ENCODE measurements around the gene GSN. TPM values are rescaled to one million over a fixed set of nuclear protein-coding genes. Genes with fewer than 3 reads are reported as not detected.
A peak's percentile ranks its signal among the peaks of the same experiment; 100 is the strongest.

The GSN gene
- polyA plus RNA-seq, 1 experiment, result 421 TPM

DNA sequence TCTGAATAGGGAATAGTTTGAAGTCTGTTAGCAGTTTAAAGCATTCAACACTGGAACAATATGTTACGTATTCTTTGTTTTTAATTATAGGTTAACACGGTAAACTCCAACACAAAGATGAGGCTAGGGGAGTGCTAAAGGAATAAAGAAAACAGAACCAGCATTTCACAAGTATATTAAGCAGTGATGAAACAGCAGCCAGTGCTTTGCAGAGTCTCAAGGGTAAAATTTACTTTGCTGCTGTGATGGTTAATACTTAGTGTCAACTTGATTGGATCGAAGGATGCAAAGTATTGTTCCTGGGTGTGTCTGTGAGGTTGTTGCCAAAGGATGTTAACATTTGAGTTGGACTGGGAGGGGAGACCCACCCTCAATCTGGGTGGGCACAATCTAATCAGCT is 30.0 kb upstream of the GSN start:
- ChIA-PET CTCF (no interaction called here), POLR2A (no interaction called here)
- TF ChIP-seq, protein P1, sequence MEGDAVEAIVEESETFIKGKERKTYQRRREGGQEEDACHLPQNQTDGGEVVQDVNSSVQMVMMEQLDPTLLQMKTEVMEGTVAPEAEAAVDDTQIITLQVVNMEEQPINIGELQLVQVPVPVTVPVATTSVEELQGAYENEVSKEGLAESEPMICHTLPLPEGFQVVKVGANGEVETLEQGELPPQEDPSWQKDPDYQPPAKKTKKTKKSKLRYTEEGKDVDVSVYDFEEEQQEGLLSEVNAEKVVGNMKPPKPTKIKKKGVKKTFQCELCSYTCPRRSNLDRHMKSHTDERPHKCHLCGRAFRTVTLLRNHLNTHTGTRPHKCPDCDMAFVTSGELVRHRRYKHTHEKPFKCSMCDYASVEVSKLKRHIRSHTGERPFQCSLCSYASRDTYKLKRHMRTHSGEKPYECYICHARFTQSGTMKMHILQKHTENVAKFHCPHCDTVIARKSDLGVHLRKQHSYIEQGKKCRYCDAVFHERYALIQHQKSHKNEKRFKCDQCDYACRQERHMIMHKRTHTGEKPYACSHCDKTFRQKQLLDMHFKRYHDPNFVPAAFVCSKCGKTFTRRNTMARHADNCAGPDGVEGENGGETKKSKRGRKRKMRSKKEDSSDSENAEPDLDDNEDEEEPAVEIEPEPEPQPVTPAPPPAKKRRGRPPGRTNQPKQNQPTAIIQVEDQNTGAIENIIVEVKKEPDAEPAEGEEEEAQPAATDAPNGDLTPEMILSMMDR (IDR thresholded peaks at IDR 0.05; ENCODE audit: low read depth, low read length), result no peak
- Histone ChIP-seq H3K9me3 (ENCODE audit: control insufficient read depth, insufficient read depth, low read length) (no peaks in the 10 kb centered on the region), H3K27me3 (ENCODE audit: control insufficient read depth, insufficient read depth, low read length) (no peaks in the 10 kb centered on the region), H3K27ac (ENCODE audit: low read depth, low read length) (no peak overlapping the region), H3K4me3 (ENCODE audit: low read depth, low read length) (no peak overlapping the region)
- no peak for DNase-seq (ENCODE audit: low read depth, low spot score)

DNA sequence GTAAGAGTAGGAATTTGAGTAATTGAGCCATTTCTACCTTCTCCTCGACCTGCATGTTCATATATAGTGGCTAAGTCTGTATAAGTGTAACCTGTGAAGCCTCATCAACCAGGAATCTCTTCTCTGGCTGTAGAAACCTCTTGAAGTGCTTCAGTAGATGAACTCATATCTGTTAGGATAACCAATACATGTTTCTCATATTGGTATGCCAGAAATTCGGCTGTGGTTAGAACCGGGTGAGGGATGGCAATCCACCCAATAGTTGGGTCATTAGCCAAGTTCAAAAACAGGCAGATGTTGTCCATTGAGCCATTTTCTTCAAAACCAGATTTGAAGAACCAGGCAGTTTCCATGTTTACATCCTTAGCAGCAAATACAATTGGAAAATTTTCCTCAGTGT is 28.9 kb upstream of the GSN start:
- DNase-seq (ENCODE audit: low read depth, low spot score), result no peak
- POLR2A ChIA-PET, result no interaction called here
- H3K9me3 ChIP-seq (ENCODE audit: control insufficient read depth, insufficient read depth, low read length), result 0 out of 2 replicates have a peak, but pooled peaks cover 5% of the 10 kb centered on the region
- H3K27ac ChIP-seq (ENCODE audit: low read depth, low read length), result no peak overlapping the region
- CTCF ChIA-PET, result no interaction called here
- TF ChIP-seq, protein P1 (IDR thresholded peaks at IDR 0.05; ENCODE audit: low read depth, low read length), result no peak
- H3K4me3 ChIP-seq (ENCODE audit: low read depth, low read length), result no peak overlapping the region
- H3K27me3 ChIP-seq (ENCODE audit: control insufficient read depth, insufficient read depth, low read length), result no peaks in the 10 kb centered on the region

DNA sequence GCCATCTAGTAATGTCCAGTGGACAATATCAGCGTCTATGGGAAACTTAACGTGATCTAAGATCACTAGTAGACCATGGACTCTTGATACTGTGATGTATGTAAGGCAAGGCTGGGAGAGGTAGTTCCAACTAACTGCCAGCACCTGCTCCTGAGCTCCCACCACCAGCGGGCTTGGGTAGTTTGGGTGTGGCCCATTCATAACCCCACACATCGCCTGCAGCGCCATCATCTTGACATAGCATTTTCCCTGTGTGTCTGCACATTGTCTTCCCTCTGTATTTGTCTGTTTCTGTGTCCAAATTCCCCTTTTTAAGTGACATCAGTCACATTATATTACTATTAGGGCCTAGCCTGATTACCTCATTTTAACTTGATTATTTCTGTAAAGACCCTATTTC is 28.1 kb upstream of the GSN start:
- DNase-seq (ENCODE audit: low read depth, low spot score), result no peak
- ChIA-PET POLR2A (no interaction called here), CTCF (no interaction called here)
- Histone ChIP-seq H3K9me3 (ENCODE audit: control insufficient read depth, insufficient read depth, low read length) (0 out of 2 replicates have a peak, but pooled peaks cover 5% of the 10 kb centered on the region), H3K27ac (ENCODE audit: low read depth, low read length) (no peak overlapping the region), H3K4me3 (ENCODE audit: low read depth, low read length) (no peak overlapping the region), H3K27me3 (ENCODE audit: control insufficient read depth, insufficient read depth, low read length) (no peaks in the 10 kb centered on the region)
- TF ChIP-seq, protein P1 (IDR thresholded peaks at IDR 0.05; ENCODE audit: low read depth, low read length), result no peak

DNA sequence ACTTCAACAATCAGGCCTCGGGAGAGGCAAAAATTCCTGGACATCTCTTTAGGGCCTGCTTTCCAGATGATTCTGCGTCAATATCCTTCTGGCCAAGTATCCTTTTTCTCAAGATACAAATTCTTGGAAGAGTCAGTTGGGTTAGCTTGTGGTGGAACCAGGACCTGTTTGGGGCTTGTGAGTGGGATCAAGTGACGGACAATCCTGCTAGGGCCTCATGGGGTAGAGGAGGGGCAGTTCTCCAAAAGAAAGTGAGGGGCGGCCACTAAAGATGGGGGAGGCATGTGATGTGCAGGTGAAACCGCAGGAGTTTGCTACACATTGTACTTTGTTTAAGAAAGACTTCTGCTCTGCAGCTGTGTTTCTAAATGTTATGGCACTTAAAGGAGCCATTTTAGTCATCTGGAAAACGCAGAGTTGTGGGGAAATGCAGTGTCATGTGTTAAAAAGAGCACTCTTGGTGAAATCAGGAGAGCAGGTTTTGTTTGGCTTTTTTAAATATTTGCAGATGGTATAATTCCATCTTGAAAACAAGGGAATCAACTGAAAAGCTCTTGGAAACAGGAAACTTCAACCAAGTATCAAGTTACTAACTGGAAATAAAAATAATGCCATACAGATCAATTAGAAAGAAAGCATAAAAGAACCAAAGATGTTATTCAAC is 27.4 kb upstream of the GSN start:
- Histone ChIP-seq H3K4me3 (ENCODE audit: low read depth, low read length) (no peak overlapping the region), H3K27ac (ENCODE audit: low read depth, low read length) (peak overlapping the region; percentile 40), H3K9me3 (ENCODE audit: control insufficient read depth, insufficient read depth, low read length) (0 out of 2 replicates have a peak, but pooled peaks cover 5% of the 10 kb centered on the region), H3K27me3 (ENCODE audit: control insufficient read depth, insufficient read depth, low read length) (no peaks in the 10 kb centered on the region)
- no peak for DNase-seq (ENCODE audit: low read depth, low spot score)
- POLR2A ChIA-PET, result interaction anchor here (1.2 kb wide), 1 partner anchor 38 kb away, joined by 3 read pairs; no protein-coding TSS in a partner anchor
- TF ChIP-seq, protein P1 (IDR thresholded peaks at IDR 0.05; ENCODE audit: low read depth, low read length), result no peak
- CTCF ChIA-PET, result interaction anchor here (1.0 to 2.0 kb wide), 3 partner anchors 17 to 79 kb away, joined by 3 to 8 read pairs (median 4); no protein-coding TSS in a partner anchor

DNA sequence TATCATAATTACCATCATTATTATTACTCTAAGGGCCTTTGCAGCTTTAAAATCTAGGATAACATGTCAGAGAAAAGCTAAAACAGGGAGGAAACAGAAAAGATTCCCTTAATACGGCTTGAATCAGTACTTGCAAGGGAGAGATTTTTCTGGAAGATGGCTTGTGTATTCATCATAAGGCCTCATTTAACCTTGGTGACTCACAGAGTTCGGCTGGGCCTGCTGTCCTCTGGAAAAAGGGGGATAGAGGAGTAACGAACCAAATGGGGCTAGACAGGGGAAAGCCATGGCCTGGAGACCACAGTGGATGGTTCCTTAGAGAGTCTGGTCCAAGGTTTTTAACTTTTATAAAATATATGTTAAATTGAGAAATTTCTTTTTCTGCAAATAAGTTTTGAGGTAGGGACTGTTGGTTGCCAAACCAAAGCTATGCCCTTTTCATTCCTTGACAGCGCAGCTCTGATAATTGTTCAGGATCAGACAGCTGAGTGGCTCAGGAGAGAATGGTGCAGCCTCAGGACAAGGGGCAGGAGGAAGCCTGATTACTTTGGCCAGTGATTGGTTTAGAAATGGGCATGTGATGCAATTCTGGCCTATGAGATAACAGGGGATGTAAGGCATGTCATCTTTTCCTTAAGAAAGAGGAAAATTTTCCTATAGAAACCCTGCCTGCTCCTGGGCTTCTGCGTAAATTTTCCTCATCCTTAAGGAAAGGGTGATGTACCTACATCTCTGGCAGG is 25.6 kb upstream of the GSN start:
- POLR2A ChIA-PET, result interaction anchor here (0.6 kb wide), 1 partner anchor 77 kb away, joined by 3 read pairs; no protein-coding TSS in a partner anchor
- Histone ChIP-seq H3K9me3 (ENCODE audit: control insufficient read depth, insufficient read depth, low read length) (0 out of 2 replicates have a peak, but pooled peaks cover 5% of the 10 kb centered on the region), H3K27me3 (ENCODE audit: control insufficient read depth, insufficient read depth, low read length) (no peaks in the 10 kb centered on the region), H3K27ac (ENCODE audit: low read depth, low read length) (no peak overlapping the region), H3K4me3 (ENCODE audit: low read depth, low read length) (no peak overlapping the region)
- TF ChIP-seq, protein P1 (IDR thresholded peaks at IDR 0.05; ENCODE audit: low read depth, low read length), result no peak
- DNase-seq (ENCODE audit: low read depth, low spot score), result no peak
- CTCF ChIA-PET, result interaction anchor here (0.9 to 2.0 kb wide), 3 partner anchors 19 to 36 kb away, joined by 4 to 8 read pairs (median 4); no protein-coding TSS in a partner anchor

Data from AG04450 (cell line).